MM.1S (cell line): ENCODE data around the gene RPA4.

Experiments
- CTCF ChIP-seq: fragments of 300-600 bp; sonication (generic); IDR thresholded peaks from 2 replicates; pipeline ENCODE4 v1.5.1; 2016; ENCODE audit warnings: antibody characterized with exemption, low read length, mixed read lengths
- EZH2 ChIP-seq: fragments of 300-600 bp; sonication (generic); optimal IDR thresholded peaks from 2 replicates; pipeline ENCODE3; 2017; ENCODE audit warnings: low read depth, mild to moderate bottlenecking, antibody characterized with exemption, low read length, mixed read lengths
- EZH2phosphoT487 ChIP-seq: fragments of 300-600 bp; sonication (generic); IDR thresholded peaks from 2 replicates; pipeline ENCODE4 v1.6.1; 2018; ENCODE audit warnings: antibody characterized with exemption, low read length

GRCh38 chrX:96835660-96836289, 47.9 kb upstream of the RPA4 start:
- TF ChIP-seq CTCF: no peak
- no peak for TF ChIP-seq EZH2
- no peak for TF ChIP-seq EZH2phosphoT487
